Coronary artery (tissue), 2 donors: ENCODE measurements around the gene ATRAID.

ENCODE experiments used
- DNase-seq: peaks from one replicate; pipeline ENCODE4 v3.0.0-alpha.2; 2017; ENCODE audit warnings: low spot score
- H3K27ac ChIP-seq, 2 donors: fragments of 200-600 bp; sonication (generic); one replicate each; pipeline ENCODE4 v1.5.1; 2016 to 2019
- H3K4me3 ChIP-seq: fragments of 200-600 bp; sonication (generic); 2 replicates; pipeline ENCODE4 v1.5.1; 2016; ENCODE audit warnings: mild to moderate bottlenecking, moderate library complexity
- TF ChIP-seq, protein P1 (sequence below): fragments of 200-600 bp; sonication (generic); IDR thresholded peaks from one replicate; pipeline ENCODE4 v1.5.1; 2019; ENCODE audit warnings: antibody characterized with exemption

The ATRAID gene

DNA sequence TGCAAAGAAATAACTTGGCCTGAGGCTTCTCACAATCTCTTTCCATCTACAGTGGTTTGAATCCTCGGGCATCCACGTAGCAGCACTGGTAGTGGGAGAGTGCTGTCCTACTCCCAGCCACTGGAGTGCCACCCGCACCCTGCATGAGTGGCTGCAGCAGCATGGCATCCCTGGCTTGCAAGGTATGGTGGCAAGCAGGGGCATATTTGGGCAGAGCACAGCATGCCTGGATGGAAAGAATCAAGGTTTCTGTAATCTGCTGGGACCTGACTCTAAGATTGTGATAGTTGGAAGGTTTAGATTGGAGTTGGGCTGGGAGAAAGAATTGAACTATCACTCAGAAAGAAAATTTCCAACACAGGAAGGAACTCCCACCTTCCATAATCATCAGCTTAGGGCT is 9.3 kb downstream of the ATRAID start:
- Histone ChIP-seq H3K27ac (no peak overlapping the region), H3K4me3 (no peak overlapping the region)
- TF ChIP-seq, protein P1, sequence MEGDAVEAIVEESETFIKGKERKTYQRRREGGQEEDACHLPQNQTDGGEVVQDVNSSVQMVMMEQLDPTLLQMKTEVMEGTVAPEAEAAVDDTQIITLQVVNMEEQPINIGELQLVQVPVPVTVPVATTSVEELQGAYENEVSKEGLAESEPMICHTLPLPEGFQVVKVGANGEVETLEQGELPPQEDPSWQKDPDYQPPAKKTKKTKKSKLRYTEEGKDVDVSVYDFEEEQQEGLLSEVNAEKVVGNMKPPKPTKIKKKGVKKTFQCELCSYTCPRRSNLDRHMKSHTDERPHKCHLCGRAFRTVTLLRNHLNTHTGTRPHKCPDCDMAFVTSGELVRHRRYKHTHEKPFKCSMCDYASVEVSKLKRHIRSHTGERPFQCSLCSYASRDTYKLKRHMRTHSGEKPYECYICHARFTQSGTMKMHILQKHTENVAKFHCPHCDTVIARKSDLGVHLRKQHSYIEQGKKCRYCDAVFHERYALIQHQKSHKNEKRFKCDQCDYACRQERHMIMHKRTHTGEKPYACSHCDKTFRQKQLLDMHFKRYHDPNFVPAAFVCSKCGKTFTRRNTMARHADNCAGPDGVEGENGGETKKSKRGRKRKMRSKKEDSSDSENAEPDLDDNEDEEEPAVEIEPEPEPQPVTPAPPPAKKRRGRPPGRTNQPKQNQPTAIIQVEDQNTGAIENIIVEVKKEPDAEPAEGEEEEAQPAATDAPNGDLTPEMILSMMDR = no peak
- no peak for DNase-seq

DNA sequence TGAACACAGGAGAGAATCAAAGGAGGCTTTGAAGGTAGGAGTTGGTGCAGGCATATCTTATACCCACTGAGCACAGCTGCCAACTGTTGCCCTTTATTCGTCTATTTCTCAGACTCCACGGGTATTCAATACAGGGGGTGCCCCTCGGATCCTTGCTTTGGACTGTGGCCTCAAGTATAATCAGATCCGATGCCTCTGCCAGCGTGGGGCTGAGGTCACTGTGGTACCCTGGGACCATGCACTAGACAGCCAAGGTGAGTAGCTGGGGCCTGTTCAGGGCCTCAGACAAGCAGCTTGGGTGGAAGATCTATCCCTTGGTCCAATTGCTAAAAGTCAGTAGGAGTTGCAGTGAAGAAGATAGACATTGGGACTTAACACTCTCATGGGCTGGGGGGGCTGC is 10.6 kb downstream of the ATRAID start:
- H3K4me3 ChIP-seq = no peak overlapping the region
- TF ChIP-seq, protein P1 = no peak
- H3K27ac ChIP-seq = no peak overlapping the region
- no peak for DNase-seq

DNA sequence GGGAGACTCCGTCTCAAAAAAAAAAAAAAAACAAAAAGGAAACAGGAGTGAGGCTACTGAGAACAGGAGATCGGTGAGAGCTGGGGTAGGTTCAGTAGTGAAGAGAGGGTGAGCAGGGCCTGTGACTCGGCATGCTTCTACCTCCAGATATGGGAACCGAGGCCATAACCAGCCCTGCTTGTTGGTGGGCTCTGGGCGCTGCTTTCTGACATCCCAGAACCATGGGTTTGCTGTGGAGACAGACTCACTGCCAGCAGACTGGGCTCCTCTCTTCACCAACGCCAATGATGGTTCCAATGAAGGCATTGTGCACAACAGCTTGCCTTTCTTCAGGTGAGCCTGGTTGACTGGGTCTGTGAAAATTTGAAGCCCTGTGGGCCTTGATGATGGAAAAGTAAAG is 11.6 kb downstream of the ATRAID start:
- TF ChIP-seq, protein P1 = no peak
- no peak for DNase-seq
- no peak overlapping the region for H3K27ac ChIP-seq
- no peak overlapping the region for H3K4me3 ChIP-seq

DNA sequence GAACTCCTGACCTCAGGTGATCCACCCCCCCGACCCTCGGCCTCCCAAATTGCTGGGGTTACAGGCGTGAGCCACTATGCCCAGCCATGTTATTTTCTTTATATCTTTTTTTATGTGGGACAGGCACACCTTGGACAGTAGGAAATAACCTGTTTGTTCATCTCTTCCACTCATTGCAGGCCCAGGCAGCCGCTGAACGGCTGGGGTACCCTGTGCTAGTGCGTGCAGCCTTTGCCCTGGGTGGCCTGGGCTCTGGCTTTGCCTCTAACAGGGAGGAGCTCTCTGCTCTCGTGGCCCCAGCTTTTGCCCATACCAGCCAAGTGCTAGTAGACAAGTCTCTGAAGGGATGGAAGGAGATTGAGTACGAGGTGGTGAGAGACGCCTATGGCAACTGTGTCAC is 13.7 kb downstream of the ATRAID start:
- TF ChIP-seq, protein P1 = no peak
- DNase-seq = no peak
- Histone ChIP-seq H3K4me3 (no peak overlapping the region), H3K27ac (no peak overlapping the region)

DNA sequence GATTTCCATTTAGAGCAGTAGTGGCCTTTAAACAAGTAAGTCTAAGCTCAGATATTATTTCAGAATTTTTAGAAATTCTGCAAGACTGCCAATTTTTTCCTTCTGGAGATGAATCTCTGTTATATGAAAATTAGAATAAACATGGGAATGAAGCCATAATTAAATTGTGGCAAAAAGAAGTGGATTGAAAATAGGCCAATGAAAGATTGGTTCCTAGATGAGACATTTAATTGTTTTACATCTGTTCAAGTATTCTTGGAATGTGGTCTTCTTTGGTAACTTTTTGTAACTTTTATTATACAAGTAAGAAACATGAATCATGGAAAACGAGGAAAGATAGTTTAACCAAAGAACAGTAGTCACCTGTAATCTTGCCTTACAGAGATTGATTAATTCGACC is 15.7 kb downstream of the ATRAID start:
- H3K4me3 ChIP-seq = no peak overlapping the region
- TF ChIP-seq, protein P1 = no peak
- DNase-seq = no peak

DNA sequence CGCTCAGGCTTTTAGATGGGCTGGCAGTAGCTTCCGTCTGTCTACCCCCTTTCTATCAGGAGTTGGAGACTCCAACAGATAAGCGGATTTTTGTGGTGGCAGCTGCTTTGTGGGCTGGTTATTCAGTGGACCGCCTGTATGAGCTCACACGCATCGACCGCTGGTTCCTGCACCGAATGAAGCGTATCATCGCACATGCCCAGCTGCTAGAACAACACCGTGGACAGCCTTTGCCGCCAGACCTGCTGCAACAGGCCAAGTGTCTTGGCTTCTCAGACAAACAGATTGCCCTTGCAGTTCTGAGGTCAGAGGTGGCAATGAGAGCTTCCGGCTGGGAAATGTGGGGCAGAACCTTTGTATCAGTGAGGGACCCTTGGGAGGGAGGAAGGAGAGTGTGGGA is 20.1 kb downstream of the ATRAID start:
- H3K4me3 ChIP-seq = no peak overlapping the region
- no peak overlapping the region for H3K27ac ChIP-seq
- DNase-seq = no peak
- TF ChIP-seq, protein P1 = no peak

More for the DNA sequence above, 15.7 kb downstream of the ATRAID start:
- H3K27ac ChIP-seq = no peak overlapping the region

DNA sequence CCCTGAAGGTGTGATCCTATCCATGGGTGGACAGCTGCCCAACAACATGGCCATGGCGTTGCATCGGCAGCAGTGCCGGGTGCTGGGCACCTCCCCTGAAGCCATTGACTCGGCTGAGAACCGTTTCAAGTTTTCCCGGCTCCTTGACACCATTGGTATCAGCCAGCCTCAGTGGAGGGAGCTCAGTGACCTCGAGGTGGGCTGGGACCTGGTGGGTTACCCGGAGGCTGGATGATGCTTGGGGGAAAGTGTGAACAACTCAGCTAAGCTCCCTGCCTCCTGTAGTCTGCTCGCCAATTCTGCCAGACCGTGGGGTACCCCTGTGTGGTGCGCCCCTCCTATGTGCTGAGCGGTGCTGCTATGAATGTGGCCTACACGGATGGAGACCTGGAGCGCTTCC is 21.5 kb downstream of the ATRAID start:
- DNase-seq = no peak
- TF ChIP-seq, protein P1 = no peak
- Histone ChIP-seq H3K27ac (no peak overlapping the region), H3K4me3 (no peak overlapping the region)
